Sigmoid colon (tissue), 7 donors: ENCODE measurements around the gene CTAG1B. TPM values are rescaled to one million over a fixed set of nuclear protein-coding genes. Genes with fewer than 3 reads are reported as not detected.
"Not testable (repeated sequence)": the region's sequence is repeated elsewhere in the genome, so short reads cannot be mapped to it uniquely, and the experiment has no call there.

Source experiments
- DNase-seq: peaks from one replicate; pipeline ENCODE4 v3.0.0-alpha.2; 2019
- H3K27ac ChIP-seq, 4 donors: fragments of 200-600 bp; sonication (generic); one replicate each; pipeline ENCODE4 v1.5.1; 2016 to 2019; ENCODE audit warnings: mild to moderate bottlenecking in 1 of 4
- H3K27me3 ChIP-seq, 3 donors: fragments of 200-600 bp; sonication (generic); one replicate each; pipeline ENCODE4 v1.5.1; 2019; ENCODE audit warnings: mild to moderate bottlenecking in 1 of 3
- H3K36me3 ChIP-seq, 4 donors: fragments of 200-600 bp; sonication (generic); one replicate each; pipeline ENCODE4 v1.5.1; 2016 to 2019
- H3K4me1 ChIP-seq, 4 donors: fragments of 200-600 bp; sonication (generic); one replicate each; pipeline ENCODE4 v1.5.1; 2017 to 2019
- H3K4me3 ChIP-seq, 4 donors: fragments of 200-600 bp; sonication (generic); one replicate each; pipeline ENCODE4 v1.5.1; 2017 to 2019; ENCODE audit warnings: mild to moderate bottlenecking in 2 of 4, moderate library complexity in 1 of 4
- H3K9me3 ChIP-seq, 4 donors: fragments of 200-600 bp in 3 of 4; sonication (generic) in 3 of 4; one replicate each; pipeline versions ENCODE4 v1.5.1 to v1.6.1; 2013 to 2019
- CTCF ChIP-seq, 4 experiments: fragments of 450-650 bp in 3 of 4; fragments of 200-600 bp in 1 of 4; IDR thresholded peaks; one replicate each; pipeline ENCODE4 v1.5.1; 2016 to 2019; ENCODE audit warnings: antibody characterized with exemption in 4 of 4, mild to moderate bottlenecking in 3 of 4, moderate library complexity in 2 of 4
- EP300 ChIP-seq, 4 donors: sonication (generic); formaldehyde crosslinking; IDR thresholded peaks; one replicate each; pipeline ENCODE4 v1.6.1; 2017; ENCODE audit warnings: antibody characterized with exemption in 4 of 4
- POLR2A ChIP-seq, 2 donors: fragments of 450-650 bp; IDR thresholded peaks; one replicate each; pipeline ENCODE4 v1.6.1; 2016; ENCODE audit warnings: antibody characterized with exemption in 2 of 2, mild to moderate bottlenecking in 2 of 2, moderate library complexity in 2 of 2
- POLR2AphosphoS5 ChIP-seq, 4 donors: sonication (generic); formaldehyde crosslinking; IDR thresholded peaks; one replicate each; pipeline ENCODE4 v1.6.1; 2017; ENCODE audit warnings: antibody characterized with exemption in 4 of 4
- WGBS, 2 donors: extraction: QIAGEN DNeasy Blood & Tissue Kit; methylation state at CpG; one replicate each; pipeline ENCODE4 v1.1.7; 2013; 5-methylcytosine and 5-hydroxymethylcytosine counted together
- intact Hi-C: fragments of 100-400 bp; cut with DNase I; formaldehyde crosslinking; loops from one replicate; pipeline ENCODE4 v1.15.1; 2023
- polyA plus RNA-seq, 3 donors: library from polyadenylated mRNA; stranded (reverse); fragments of 200-250 nt; gene quantifications; one replicate each; pipeline ENCODE4 v1.2.3, GENCODE V29; 2013
- total RNA-seq, 4 donors: library from RNA; depleted of rRNA; stranded (reverse); fragments of >200 nt; gene quantifications; one replicate each; pipeline ENCODE4 v1.1.0, GENCODE V29; 2016
- donor health status: healthy with polysubstance abuse.
- donor health status: Bipolar disorder and iron deficiency.
- donor health status: healthy.

The CTAG1B gene
- total and polyA plus RNA-seq, 7 donors, result not detected

- intact Hi-C loops, result no loop called here
- Histone ChIP-seq H3K4me1 (no peaks in the 10 kb centered on the region), H3K4me3 (no peak overlapping the region), H3K36me3 (no peaks in the 10 kb centered on the region), H3K9me3 (no peaks in the 10 kb centered on the region), H3K27ac (no peak overlapping the region), H3K27me3 (no peaks in the 10 kb centered on the region)
- WGBS, 2 donors, result 79 to 82% methylated on average over 15 of the region's 15 CpGs
- TF ChIP-seq POLR2AphosphoS5 (IDR thresholded peaks at IDR 0.05), result no peak
- TF ChIP-seq POLR2A (IDR thresholded peaks at IDR 0.05), result no peak
- no peak for TF ChIP-seq CTCF (IDR thresholded peaks at IDR 0.05)
- TF ChIP-seq EP300 (IDR thresholded peaks at IDR 0.05), result no peak
- no peak for DNase-seq
Observed at GRCh38 chrX:154648931-154649330, 29.8 kb upstream of the CTAG1B start.

- H3K4me1 ChIP-seq, H3K4me3 ChIP-seq, H3K27ac ChIP-seq, H3K9me3 ChIP-seq, DNase-seq, intact Hi-C loops, H3K27me3 ChIP-seq, H3K36me3 ChIP-seq: not testable (repeated sequence)
- no CpG with 5 or more reads among the region's 24 CpGs for WGBS, 2 donors
Observed at GRCh38 chrX:154645745-154646378, 26.8 kb upstream of the CTAG1B start.

- H3K9me3 ChIP-seq, H3K4me3 ChIP-seq, H3K27ac ChIP-seq, H3K27me3 ChIP-seq, H3K4me1 ChIP-seq, H3K36me3 ChIP-seq, intact Hi-C loops, DNase-seq: not testable (repeated sequence)
- WGBS, 2 donors, result no CpG with 5 or more reads among the region's 31 CpGs
Observed at GRCh38 chrX:154643708-154644107, 24.6 kb upstream of the CTAG1B start.

- WGBS, 2 donors, result no CpG with 5 or more reads among the region's 10 CpGs
- H3K4me1 ChIP-seq, H3K27ac ChIP-seq, H3K4me3 ChIP-seq, H3K9me3 ChIP-seq, H3K36me3 ChIP-seq, intact Hi-C loops, H3K27me3 ChIP-seq, DNase-seq: not testable (repeated sequence)
Observed at GRCh38 chrX:154641740-154642139, 22.7 kb upstream of the CTAG1B start.

GRCh38 chrX:154633661-154634060 is 14.6 kb upstream of the CTAG1B start:
- H3K4me3 ChIP-seq, H3K27ac ChIP-seq, H3K27me3 ChIP-seq, H3K4me1 ChIP-seq, H3K36me3 ChIP-seq, DNase-seq, intact Hi-C loops, H3K9me3 ChIP-seq: not testable (repeated sequence)
- WGBS, 2 donors, result no CpG with 5 or more reads among the region's 11 CpGs

- H3K4me3 ChIP-seq, DNase-seq, H3K9me3 ChIP-seq, H3K27ac ChIP-seq, H3K4me1 ChIP-seq, intact Hi-C loops, H3K36me3 ChIP-seq, H3K27me3 ChIP-seq: not testable (repeated sequence)
- no CpG with 5 or more reads among the region's 11 CpGs for WGBS, 2 donors
Observed at GRCh38 chrX:154630949-154631348, 11.9 kb upstream of the CTAG1B start.

- no CpG with 5 or more reads among the region's 5 CpGs for WGBS, 2 donors
- H3K9me3 ChIP-seq, intact Hi-C loops, H3K27ac ChIP-seq, DNase-seq, H3K27me3 ChIP-seq, H3K4me3 ChIP-seq, H3K36me3 ChIP-seq, H3K4me1 ChIP-seq: not testable (repeated sequence)
Observed at GRCh38 chrX:154628960-154629359, 9.9 kb upstream of the CTAG1B start.

- H3K36me3 ChIP-seq, H3K4me3 ChIP-seq, DNase-seq, H3K27me3 ChIP-seq, H3K9me3 ChIP-seq, H3K4me1 ChIP-seq, intact Hi-C loops, H3K27ac ChIP-seq: not testable (repeated sequence)
- WGBS, 2 donors, result 13 to 33% methylated on average over 2 to 3 of the region's 11 CpGs
Observed at GRCh38 chrX:154620767-154621414, 1.8 kb upstream of the CTAG1B start.

- intact Hi-C loops, H3K4me1 ChIP-seq, H3K36me3 ChIP-seq, H3K4me3 ChIP-seq, H3K27me3 ChIP-seq, H3K9me3 ChIP-seq, DNase-seq, H3K27ac ChIP-seq: not testable (repeated sequence)
- WGBS, 2 donors, result 18 to 36% methylated on average over 5 of the region's 12 CpGs
Observed at GRCh38 chrX:154613586-154613985, 5.5 kb downstream of the CTAG1B start.

GRCh38 chrX:154611146-154611545 is 7.9 kb downstream of the CTAG1B start:
- H3K4me3 ChIP-seq, intact Hi-C loops, H3K36me3 ChIP-seq, H3K27me3 ChIP-seq, H3K4me1 ChIP-seq, DNase-seq, H3K27ac ChIP-seq, H3K9me3 ChIP-seq: not testable (repeated sequence)
- WGBS, 2 donors, result 94 to 95% methylated on average over 12 of the region's 12 CpGs

- WGBS, 2 donors, result 77 to 81% methylated on average over 12 of the region's 12 CpGs
- DNase-seq, H3K4me1 ChIP-seq, H3K9me3 ChIP-seq, H3K27me3 ChIP-seq, H3K36me3 ChIP-seq, intact Hi-C loops, H3K27ac ChIP-seq, H3K4me3 ChIP-seq: not testable (repeated sequence)
Observed at GRCh38 chrX:154608823-154609222, 10.3 kb downstream of the CTAG1B start.

GRCh38 chrX:154607976-154608375 is 11.1 kb downstream of the CTAG1B start:
- H3K27ac ChIP-seq, H3K9me3 ChIP-seq, H3K27me3 ChIP-seq, intact Hi-C loops, DNase-seq, H3K4me1 ChIP-seq, H3K4me3 ChIP-seq, H3K36me3 ChIP-seq: not testable (repeated sequence)
- WGBS, 2 donors, result 87 to 94% methylated on average over 11 of the region's 11 CpGs
